Prostate gland (tissue), 2 donors: ENCODE results near the gene MCRIP2. TPM values are rescaled to one million over a fixed set of nuclear protein-coding genes. Genes with fewer than 3 reads are reported as not detected.

ENCODE experiments used
- DNase-seq: peaks from one replicate; pipeline ENCODE4 v3.0.0-alpha.2; 2019; ENCODE audit warnings: low spot score
- H3K27ac ChIP-seq, 2 donors: fragments of 200-600 bp; sonication (generic); 2 replicates each; pipeline ENCODE4 v1.5.1; 2017 to 2019
- H3K27me3 ChIP-seq: fragments of 200-600 bp; sonication (generic); replicated peaks from 2 replicates; pipeline ENCODE4 v1.5.1; 2019; ENCODE audit not compliant: insufficient read depth
- H3K36me3 ChIP-seq, 2 donors: fragments of 200-600 bp; sonication (generic); 1 replicate in 1 of 2; 2 replicates in 1 of 2; pipeline versions ENCODE4 v1.5.1 to v1.8.1; 2017 to 2019
- H3K4me1 ChIP-seq: fragments of 200-600 bp; sonication (generic); replicated peaks from 2 replicates; pipeline ENCODE4 v1.5.1; 2019
- H3K4me3 ChIP-seq, 2 donors: fragments of 200-600 bp; sonication (generic); 2 replicates each; pipeline ENCODE4 v1.5.1; 2017 to 2019
- H3K9me3 ChIP-seq: fragments of 200-600 bp; sonication (generic); 2 replicates; pipeline ENCODE4 v1.5.1; 2017
- POLR2A ChIP-seq: fragments of 450-650 bp; IDR thresholded peaks from one replicate; pipeline ENCODE4 v1.6.1; 2016; ENCODE audit warnings: antibody characterized with exemption, mild to moderate bottlenecking
- POLR2AphosphoS5 ChIP-seq: sonication (generic); formaldehyde crosslinking; IDR thresholded peaks from one replicate; pipeline ENCODE4 v1.6.1; 2017; ENCODE audit warnings: antibody characterized with exemption
- WGBS: methylation state at CpG from one replicate; pipeline ENCODE4 v1.1.5; 2018; 5-methylcytosine and 5-hydroxymethylcytosine counted together
- intact Hi-C: fragments of 100-400 bp; cut with DNase I; formaldehyde crosslinking; loops from one replicate; pipeline ENCODE4 v1.14.2; 2022
- total RNA-seq, 2 donors: library from RNA; depleted of rRNA; stranded (reverse); fragments of >200 nt; gene quantifications; one replicate each; pipeline ENCODE4 v1.1.0, GENCODE V29; 2016
- TF ChIP-seq, protein P1 (sequence below), 4 experiments: fragments of 200-600 bp in 2 of 4; fragments of 450-650 bp in 2 of 4; sonication (generic) in 2 of 4; IDR thresholded peaks; 1 replicate in 3 of 4; 2 replicates in 1 of 4; pipeline ENCODE4 v1.5.1; 2016 to 2019; ENCODE audit warnings: antibody characterized with exemption in 4 of 4, mild to moderate bottlenecking in 2 of 4, moderate library complexity in 2 of 4

MCRIP2 gene
- total RNA-seq, 2 donors from 2014 or later = 59.5 to 61.6 TPM

DNA sequence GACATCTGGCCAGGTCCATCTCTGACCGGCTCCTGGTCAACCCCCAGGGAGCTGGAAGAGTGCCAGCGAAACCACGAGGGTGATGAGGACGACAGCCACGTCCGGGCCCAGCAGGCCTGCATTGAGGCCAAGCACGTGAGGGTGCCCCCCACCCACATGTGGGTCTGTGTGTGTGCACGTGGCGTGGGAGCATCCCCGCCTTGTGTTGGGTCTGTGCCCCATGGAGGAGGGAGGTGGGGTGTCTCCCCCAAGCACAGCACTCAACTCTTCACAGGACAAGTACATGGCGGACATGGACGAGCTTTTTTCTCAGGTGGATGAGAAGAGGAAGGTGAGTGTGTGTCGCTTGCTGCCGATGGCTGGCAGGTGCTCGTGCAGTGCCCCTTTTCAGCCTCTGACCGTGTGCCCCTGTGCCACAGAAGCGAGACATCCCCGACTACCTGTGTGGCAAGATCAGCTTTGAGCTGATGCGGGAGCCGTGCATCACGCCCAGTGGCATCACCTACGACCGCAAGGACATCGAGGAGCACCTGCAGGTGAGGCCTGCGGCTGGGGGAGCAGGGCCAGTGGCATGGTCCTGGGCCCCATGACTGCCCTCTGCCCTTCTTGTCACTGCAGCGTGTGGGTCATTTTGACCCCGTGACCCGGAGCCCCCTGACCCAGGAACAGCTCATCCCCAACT, 40.3 kb downstream of the MCRIP2 start:
- Histone ChIP-seq H3K27me3 (no peaks in the 10 kb centered on the region), H3K9me3 (no peaks in the 10 kb centered on the region), H3K27ac (no peak overlapping the region), H3K4me3 (no peak overlapping the region), H3K4me1 (peaks cover 25% of the 10 kb centered on the region), H3K36me3 (peaks cover 7 to 10% of the 10 kb centered on the region in 2 donors)
- TF ChIP-seq, protein P1, sequence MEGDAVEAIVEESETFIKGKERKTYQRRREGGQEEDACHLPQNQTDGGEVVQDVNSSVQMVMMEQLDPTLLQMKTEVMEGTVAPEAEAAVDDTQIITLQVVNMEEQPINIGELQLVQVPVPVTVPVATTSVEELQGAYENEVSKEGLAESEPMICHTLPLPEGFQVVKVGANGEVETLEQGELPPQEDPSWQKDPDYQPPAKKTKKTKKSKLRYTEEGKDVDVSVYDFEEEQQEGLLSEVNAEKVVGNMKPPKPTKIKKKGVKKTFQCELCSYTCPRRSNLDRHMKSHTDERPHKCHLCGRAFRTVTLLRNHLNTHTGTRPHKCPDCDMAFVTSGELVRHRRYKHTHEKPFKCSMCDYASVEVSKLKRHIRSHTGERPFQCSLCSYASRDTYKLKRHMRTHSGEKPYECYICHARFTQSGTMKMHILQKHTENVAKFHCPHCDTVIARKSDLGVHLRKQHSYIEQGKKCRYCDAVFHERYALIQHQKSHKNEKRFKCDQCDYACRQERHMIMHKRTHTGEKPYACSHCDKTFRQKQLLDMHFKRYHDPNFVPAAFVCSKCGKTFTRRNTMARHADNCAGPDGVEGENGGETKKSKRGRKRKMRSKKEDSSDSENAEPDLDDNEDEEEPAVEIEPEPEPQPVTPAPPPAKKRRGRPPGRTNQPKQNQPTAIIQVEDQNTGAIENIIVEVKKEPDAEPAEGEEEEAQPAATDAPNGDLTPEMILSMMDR (IDR thresholded peaks at IDR 0.05) = no peak
- TF ChIP-seq POLR2A (no peak), POLR2AphosphoS5 (no peak)
- WGBS = 73% methylated on average over 26 of the region's 28 CpGs
- intact Hi-C loops = no loop called here
- no peak for DNase-seq

DNA sequence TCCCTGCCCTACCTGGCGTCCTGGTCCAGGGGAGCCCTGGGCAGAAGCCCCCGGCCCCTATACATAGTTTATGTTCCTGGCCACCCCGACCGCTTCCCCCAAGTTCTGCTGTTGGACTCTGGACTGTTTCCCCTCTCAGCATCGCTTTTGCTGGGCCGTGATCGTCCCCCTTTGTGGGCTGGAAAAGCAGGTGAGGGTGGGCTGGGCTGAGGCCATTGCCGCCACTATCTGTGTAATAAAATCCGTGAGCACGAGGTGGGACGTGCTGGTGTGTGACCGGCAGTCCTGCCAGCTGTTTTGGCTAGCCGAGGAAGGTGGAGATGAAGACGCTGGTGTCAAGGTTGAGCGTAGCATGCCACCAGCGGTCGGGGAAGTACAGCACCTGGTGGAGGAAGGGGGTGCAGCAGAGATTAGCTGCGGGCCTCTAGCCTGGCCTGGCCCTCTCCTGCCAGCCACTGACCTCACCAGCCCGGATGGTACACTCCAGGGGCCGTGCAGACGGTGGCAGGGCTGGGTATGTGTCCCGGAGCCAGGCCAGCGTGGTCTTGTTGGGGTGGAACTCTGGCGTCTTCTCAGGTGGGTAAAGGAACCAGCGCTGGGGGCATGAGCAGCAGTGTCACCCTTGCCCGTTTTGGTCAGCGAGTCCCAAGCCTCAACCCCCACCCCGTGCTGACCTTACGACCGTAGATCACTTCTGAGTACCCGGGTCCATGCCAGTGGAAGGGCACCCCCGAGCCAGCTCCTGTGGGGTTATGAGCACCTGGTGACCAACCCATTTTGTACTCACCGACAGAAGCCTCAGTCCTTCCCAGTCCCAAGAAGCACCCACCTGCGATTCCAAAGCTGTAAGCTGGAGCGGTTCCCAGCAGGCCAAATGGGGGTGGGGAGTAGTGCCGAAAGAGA, 41.1 kb downstream of the MCRIP2 start:
- intact Hi-C loops = no loop called here
- TF ChIP-seq POLR2A = no peak
- TF ChIP-seq, protein P1 (IDR thresholded peaks at IDR 0.05) = no peak
- Histone ChIP-seq H3K9me3 (no peaks in the 10 kb centered on the region), H3K27me3 (no peaks in the 10 kb centered on the region), H3K4me3 (no peak overlapping the region), H3K27ac (no peak overlapping the region), H3K4me1 (peaks cover 25% of the 10 kb centered on the region), H3K36me3 (peaks cover 7 to 10% of the 10 kb centered on the region in 2 donors)
- no peak for DNase-seq
- 72% methylated on average over 36 of the region's 36 CpGs for WGBS

DNA sequence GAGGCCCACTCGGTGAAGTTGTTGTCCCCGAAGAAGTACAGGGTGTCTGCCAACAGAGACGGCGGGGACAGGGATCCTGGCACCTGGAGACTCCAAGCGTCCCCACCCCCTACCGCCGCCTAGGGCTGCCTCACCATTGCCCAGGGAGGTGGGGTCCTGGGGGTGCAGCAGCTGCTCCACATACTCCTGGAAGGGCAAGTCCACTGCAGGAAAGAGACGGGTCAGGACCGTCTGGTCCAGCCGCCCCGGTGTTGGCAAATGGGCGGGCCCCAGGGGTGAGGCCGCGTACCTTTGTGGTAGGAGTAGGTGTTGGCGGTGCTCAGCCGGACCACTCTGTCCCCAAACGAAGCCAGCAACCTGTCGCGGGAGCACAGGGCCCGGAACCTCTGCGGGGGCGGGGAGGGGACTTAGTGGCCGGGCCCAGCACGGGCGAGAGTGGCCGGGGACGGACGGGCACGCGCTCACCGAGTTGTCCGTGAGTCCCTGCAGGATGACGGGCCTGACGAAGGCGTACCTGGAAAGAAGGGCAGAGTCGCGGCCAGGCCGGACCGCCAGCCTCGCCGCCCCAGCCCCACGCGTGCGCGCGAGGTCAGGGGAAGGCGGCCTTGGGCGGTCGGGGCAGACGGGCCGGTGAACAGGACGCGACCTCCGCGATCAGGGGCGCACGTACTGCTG, 41.9 kb downstream of the MCRIP2 start:
- H3K36me3 ChIP-seq = peaks cover 7 to 10% of the 10 kb centered on the region in 2 donors
- peaks cover 25% of the 10 kb centered on the region for H3K4me1 ChIP-seq
- peak overlapping the region in 1 of 2 donors; percentile 74 for H3K27ac ChIP-seq
- 11% methylated on average over 42 of the region's 57 CpGs for WGBS
- intact Hi-C loops = no loop called here
- H3K9me3 ChIP-seq = no peaks in the 10 kb centered on the region
- no peak for DNase-seq
- TF ChIP-seq POLR2A (no peak), POLR2AphosphoS5 (no peak)
- TF ChIP-seq, protein P1 (IDR thresholded peaks at IDR 0.05) = no peak
- H3K27me3 ChIP-seq = no peaks in the 10 kb centered on the region
- H3K4me3 ChIP-seq = peak overlapping the region; percentile 52 to 77

DNA sequence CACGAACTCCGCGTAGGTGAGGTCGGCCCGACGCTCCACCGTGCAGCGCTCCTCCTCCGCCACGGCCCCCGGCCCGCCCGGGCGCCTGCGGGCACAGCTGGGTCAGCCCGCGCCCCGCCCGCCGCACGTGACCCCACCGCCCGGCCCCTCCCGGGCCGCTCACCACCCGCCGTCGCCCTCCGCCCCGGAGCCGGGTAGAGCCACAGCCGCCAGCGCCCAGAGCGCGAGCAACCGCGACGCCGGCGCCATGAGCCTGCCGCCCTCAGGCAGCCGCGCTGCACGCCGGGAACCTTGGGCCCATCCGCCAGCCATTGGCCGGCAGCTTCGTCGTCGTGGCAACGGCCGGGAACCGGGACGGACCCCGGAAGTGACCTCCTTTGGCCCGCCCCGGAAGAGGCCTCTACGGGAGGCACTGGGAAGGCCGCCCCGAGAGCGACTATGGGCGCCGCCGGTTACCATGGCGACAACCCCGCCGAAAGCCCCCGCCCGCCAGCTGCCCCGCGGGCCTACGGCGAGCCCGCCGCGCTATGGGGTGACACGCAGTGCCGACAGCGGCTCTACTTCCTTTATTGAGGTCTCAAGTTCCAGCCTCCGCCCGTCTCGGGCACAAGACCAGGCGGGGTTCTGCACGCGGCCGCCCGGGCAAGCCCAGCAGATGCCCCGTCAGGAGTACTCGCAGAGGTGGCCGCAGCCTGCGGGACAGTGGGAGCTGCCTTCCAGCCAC, 42.6 kb downstream of the MCRIP2 start, which contains the start of gene JMJD8:
Gene JMJD8, minus strand, starts transcription at position 264 of the 724 bp plus-strand sequence. Its CDS starts 15 bp downstream, at position 249.
- DNase-seq = peak; percentile 96
- Histone ChIP-seq H3K4me1 (peaks cover 25% of the 10 kb centered on the region), H3K9me3 (no peaks in the 10 kb centered on the region), H3K4me3 (peak within 1 kb of the TSS; percentile 52 to 77), H3K27ac (peak within 1 kb of the TSS; percentile 74 to 76), H3K27me3 (no peaks in the 10 kb centered on the region), H3K36me3 (peaks cover 7 to 10% of the 10 kb centered on the region in 2 donors)
- WGBS = 1% methylated on average over 44 of the region's 91 CpGs
- TF ChIP-seq, protein P1 (IDR thresholded peaks at IDR 0.05) = peak in 2 of 4 experiments; percentile 23 to 26
- peak; percentile 98 for TF ChIP-seq POLR2AphosphoS5
- TF ChIP-seq POLR2A = peak; percentile 39
- intact Hi-C loops = no loop called here
